Vagina (tissue), 2 donors: ENCODE results near the gene TRA2A. TPM values are rescaled to one million over a fixed set of nuclear protein-coding genes. Genes with fewer than 3 reads are reported as not detected.

Experiments
- DNase-seq, 2 donors: peaks; one replicate each; pipeline ENCODE4 v3.0.0-alpha.2; 2017; ENCODE audit errors: extremely low spot score in 2 of 2
- H3K27ac ChIP-seq: fragments of 200-600 bp; sonication (generic); one replicate; pipeline ENCODE4 v1.5.1; 2019
- H3K27me3 ChIP-seq: fragments of 200-600 bp; sonication (generic); one replicate; pipeline ENCODE4 v1.5.1; 2019
- H3K36me3 ChIP-seq, 2 donors: fragments of 200-600 bp; sonication (generic); one replicate each; pipeline ENCODE4 v1.5.1; 2017 to 2019
- H3K4me1 ChIP-seq: fragments of 200-600 bp; sonication (generic); one replicate; pipeline ENCODE4 v1.5.1; 2019
- H3K4me3 ChIP-seq, 2 donors: fragments of 200-600 bp; sonication (generic); 1 replicate in 1 of 2; 2 replicates in 1 of 2; pipeline ENCODE4 v1.5.1; 2016 to 2019
- H3K9me3 ChIP-seq: fragments of 200-600 bp; sonication (generic); one replicate; pipeline ENCODE4 v1.5.1; 2019
- CTCF ChIP-seq, 3 experiments: fragments of 450-650 bp in 2 of 3; fragments of 200-600 bp in 1 of 3; sonication (generic) in 1 of 3; IDR thresholded peaks; one replicate each; pipeline ENCODE4 v1.5.1; 2017 to 2019; ENCODE audit warnings: antibody characterized with exemption in 3 of 3, mild to moderate bottlenecking in 2 of 3, moderate library complexity in 2 of 3
- POLR2A ChIP-seq, 2 donors: fragments of 450-650 bp; IDR thresholded peaks; one replicate each; pipeline ENCODE4 v1.6.1; 2017; ENCODE audit warnings: antibody characterized with exemption in 2 of 2, mild to moderate bottlenecking in 2 of 2, moderate library complexity in 2 of 2
- POLR2AphosphoS5 ChIP-seq, 2 donors: sonication (generic); formaldehyde crosslinking; IDR thresholded peaks; one replicate each; pipeline ENCODE4 v1.9.0; 2017; ENCODE audit warnings: antibody characterized with exemption in 2 of 2, mild to moderate bottlenecking in 2 of 2, low read depth in 1 of 2; ENCODE audit not compliant: insufficient read depth in 1 of 2
- intact Hi-C: fragments of 100-400 bp; cut with DNase I; formaldehyde crosslinking; loops from one replicate; pipeline ENCODE4 v1.15.1; 2023
- total RNA-seq: library from RNA; depleted of rRNA; stranded (reverse); fragments of >200 nt; gene quantifications from one replicate; pipeline ENCODE4 v1.2.3, GENCODE V29; 2016

TRA2A gene
- total RNA-seq, 1 donor from 2014 or later = 71.7 TPM

- intact Hi-C loops = no loop called here
- TF ChIP-seq CTCF (IDR thresholded peaks at IDR 0.05) = no peak
- peak in 1 of 2 donors; percentile 25 for DNase-seq
- H3K27ac ChIP-seq = no peak within 1 kb of the TSS
- H3K4me1 ChIP-seq = peaks cover 49% of the 10 kb centered on the region
- no peaks in the 10 kb centered on the region for H3K36me3 ChIP-seq
- H3K9me3 ChIP-seq = no peaks in the 10 kb centered on the region
- peaks cover 34% of the 10 kb centered on the region for H3K27me3 ChIP-seq
- peak within 1 kb of the TSS; percentile 25 to 54 for H3K4me3 ChIP-seq
Observed at GRCh38 chr7:23470330-23471105, 61.3 kb downstream of the TRA2A start, which contains the start of gene IGF2BP3. Gene IGF2BP3 (minus strand): TSS chr7:23470491. CDS start chr7:23470110, 381 bp downstream.

DNA sequence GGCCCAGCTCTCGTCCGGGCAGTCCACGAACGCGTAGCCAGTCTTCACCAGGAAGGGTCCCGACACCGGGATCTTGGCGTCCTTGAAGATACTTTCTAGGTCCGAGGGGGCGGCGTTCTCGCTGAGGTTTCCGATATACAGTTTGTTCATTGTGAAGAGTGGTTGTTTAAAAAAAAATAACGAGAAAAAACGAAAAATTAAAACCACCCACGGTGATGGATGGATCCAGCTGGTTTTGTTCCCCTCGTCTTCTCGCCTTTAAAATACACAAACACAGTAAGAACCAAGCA is 61.9 kb downstream of the TRA2A start:
- H3K4me1 ChIP-seq = peaks cover 49% of the 10 kb centered on the region
- DNase-seq = peak in 1 of 2 donors; percentile 67
- no peaks in the 10 kb centered on the region for H3K9me3 ChIP-seq
- peak overlapping the region in 1 of 2 donors; percentile 54 for H3K4me3 ChIP-seq
- H3K27ac ChIP-seq = no peak overlapping the region
- TF ChIP-seq CTCF (IDR thresholded peaks at IDR 0.05) (no peak), POLR2A (IDR thresholded peaks at IDR 0.05) (no peak), POLR2AphosphoS5 (IDR thresholded peaks at IDR 0.05; ENCODE audit: insufficient read depth in 1 of 2, low read depth in 1 of 2) (no peak)
- intact Hi-C loops = no loop called here
- H3K27me3 ChIP-seq = peaks cover 34% of the 10 kb centered on the region
- H3K36me3 ChIP-seq = no peaks in the 10 kb centered on the region

GRCh38 chr7:23469150-23469960 is 62.4 kb downstream of the TRA2A start:
- Histone ChIP-seq H3K4me3 (peak overlapping the region; percentile 25 to 54), H3K36me3 (no peaks in the 10 kb centered on the region), H3K4me1 (peaks cover 46% of the 10 kb centered on the region), H3K27ac (no peak overlapping the region), H3K9me3 (no peaks in the 10 kb centered on the region), H3K27me3 (peaks cover 30% of the 10 kb centered on the region)
- peak in 1 of 2 donors; percentile 88 for DNase-seq
- intact Hi-C loops = no loop called here
- TF ChIP-seq POLR2A (IDR thresholded peaks at IDR 0.05) = no peak
- no peak for TF ChIP-seq CTCF (IDR thresholded peaks at IDR 0.05)
- TF ChIP-seq POLR2AphosphoS5 (IDR thresholded peaks at IDR 0.05; ENCODE audit: insufficient read depth in 1 of 2, low read depth in 1 of 2) = no peak

DNA sequence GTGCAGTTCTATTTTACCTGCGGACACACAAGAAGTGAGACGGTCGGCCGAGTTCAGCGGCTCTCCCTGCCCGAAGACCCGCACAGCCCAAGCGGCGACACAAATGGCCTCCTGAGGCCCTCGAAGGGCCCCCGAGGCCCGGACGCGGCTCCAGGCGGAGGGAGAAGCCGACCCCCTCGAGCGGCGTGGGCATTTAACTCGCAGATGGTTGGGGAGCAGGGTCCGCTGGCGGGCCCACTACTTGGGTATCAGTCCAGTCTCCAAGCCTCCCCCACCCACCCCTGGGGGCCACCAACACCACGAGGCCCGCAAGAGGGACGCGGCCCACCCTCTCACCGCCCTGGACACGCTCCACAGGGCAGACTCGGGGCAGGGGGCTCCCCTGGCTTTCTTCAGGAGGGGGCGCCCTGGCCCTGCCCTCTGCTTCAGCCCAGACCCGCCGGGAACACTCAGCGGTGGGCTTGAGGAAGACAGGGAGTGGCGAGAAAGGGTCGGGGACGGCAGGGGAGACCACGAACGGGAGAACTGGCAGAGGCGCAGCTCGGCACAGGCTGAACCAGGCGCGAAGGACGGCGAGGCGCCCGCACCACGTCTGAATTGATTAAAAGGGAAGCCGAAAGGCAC is 63.1 kb downstream of the TRA2A start:
- intact Hi-C loops = no loop called here
- Histone ChIP-seq H3K4me3 (peak overlapping the region; percentile 25 to 54), H3K9me3 (no peaks in the 10 kb centered on the region), H3K27me3 (peaks cover 23% of the 10 kb centered on the region), H3K36me3 (no peaks in the 10 kb centered on the region), H3K4me1 (peaks cover 39% of the 10 kb centered on the region), H3K27ac (no peak overlapping the region)
- peak in 1 of 2 donors; percentile 96 for DNase-seq
- TF ChIP-seq POLR2AphosphoS5 (IDR thresholded peaks at IDR 0.05; ENCODE audit: insufficient read depth in 1 of 2, low read depth in 1 of 2) (no peak), POLR2A (IDR thresholded peaks at IDR 0.05) (no peak), CTCF (IDR thresholded peaks at IDR 0.05) (no peak)
